Activated CD4-positive, CD25-positive, alpha-beta regulatory T cell treated with anti-CD3 and anti-CD28 coated beads, Interleukin-2, amount 50 U/mL, for 24 hours (primary cell): ENCODE measurements around the gene FAIM.

Source experiments
- ATAC-seq, 2 donors: fragments of 150-1000 bp; cut with Tn5 transposase; one replicate each; pipeline ENCODE4 v1.10.0; 2021; ENCODE audit warnings: mild to moderate bottlenecking in 1 of 2, moderate library complexity in 1 of 2

The FAIM gene

DNA sequence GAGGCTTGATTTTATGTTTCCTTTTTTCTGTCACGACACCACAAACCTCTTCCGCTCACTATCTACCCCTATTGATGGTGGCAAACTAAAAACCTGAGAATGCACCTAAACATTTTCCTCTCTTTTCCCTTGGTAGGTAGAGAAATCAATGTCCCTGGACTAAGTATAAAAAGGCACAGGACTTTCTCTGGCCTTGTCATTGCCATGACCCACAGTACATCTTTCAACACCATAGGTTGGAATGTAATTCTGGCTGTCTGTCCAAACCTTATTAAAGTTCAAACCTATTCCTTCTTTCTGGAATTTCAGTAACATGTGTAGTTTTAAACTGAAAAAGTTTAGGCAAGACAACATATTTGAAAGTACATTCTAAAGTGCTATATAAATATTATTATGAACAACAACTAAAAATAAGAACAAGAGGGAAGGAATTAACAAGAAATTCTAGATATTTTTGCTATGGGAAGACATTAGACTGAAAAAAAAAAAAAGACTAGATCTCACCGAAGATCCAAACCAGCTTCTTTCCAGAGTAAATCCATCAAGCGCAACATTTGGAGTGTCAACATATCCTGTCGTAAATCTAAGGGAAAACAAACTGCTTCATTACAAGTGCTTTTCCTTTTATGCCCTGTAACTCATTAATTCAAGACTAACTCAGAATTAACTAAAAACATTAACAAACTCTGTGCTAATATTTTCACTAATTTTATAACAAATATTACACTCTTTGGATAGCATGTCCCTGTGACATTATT lies 73.1 kb downstream of the FAIM start:
- ATAC-seq: no peak

DNA sequence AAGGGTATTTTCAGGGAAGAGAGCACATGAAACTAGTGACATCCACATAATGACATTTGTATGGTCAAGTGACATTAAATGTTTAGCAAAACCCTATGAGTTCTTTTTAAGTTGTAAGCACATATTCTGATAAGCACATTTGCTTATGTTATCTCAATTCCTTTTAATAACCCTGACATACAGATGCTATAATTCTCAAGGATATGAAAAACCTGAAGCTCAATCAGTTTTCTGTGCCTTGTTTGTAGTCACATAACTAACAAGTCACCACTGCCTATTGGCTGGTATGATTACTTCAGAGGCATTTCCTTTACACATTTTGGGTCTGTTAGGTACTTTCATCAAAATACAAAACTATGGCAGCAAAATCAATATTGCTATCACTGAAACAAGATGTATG lies 74.1 kb downstream of the FAIM start:
- no peak for ATAC-seq
